D341Med (cell line): Measurements from ENCODE around the gene CAV3.

Experiments
- DNase-seq: peaks from one replicate; pipeline ENCODE4 v3.0.0; 2012; ENCODE audit warnings: low spot score

CAV3 gene

GRCh38 chr3:8794247-8794646 lies 60.6 kb downstream of the CAV3 start:
- DNase-seq = no peak
